SHP77 treated with DMSO at 0.1 percent for 48 hours (cell line): ENCODE data around the gene CLSTN2.

ENCODE experiments used
- DNase-seq: peaks from one replicate; lab custom pipeline; 2025; lab: John Stamatoyannopoulos, UW

The CLSTN2 gene

DNA sequence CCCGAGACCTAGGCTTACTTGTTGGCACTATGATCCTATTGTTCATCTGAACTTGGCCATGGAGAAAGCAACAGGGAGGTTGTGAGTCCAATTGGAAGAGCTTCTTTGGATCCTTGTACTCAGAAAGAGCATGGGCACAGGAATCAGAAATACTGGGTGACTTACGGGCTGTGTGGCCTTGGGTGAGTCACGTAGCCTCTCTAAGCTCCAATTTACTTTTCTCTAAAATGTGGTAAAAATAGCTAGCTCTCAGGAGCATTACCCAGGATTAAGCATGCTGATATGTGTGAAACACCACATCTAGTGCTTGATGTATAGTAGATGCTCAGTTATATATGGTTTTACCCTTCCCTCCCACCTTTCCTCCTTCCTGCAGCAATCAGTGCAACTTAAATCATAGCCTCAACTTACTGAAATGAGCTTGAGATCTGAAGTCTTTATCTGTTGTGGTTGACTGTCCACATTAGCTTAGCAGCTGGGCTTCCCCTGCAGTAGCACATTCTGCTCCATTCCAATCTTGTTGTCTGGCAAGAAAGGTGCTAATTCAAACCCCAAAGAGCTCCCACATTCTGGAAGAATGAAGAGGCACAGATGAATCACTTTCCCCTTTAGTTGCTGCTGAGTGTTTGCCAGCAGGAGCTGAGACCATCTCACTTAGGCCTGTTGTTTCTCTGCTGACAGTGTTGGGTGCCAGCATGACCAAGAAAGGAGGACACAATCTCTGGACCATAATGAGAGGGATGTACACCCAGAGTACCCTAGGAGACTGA lies 443.8 kb downstream of the CLSTN2 start:
- no peak for DNase-seq

DNA sequence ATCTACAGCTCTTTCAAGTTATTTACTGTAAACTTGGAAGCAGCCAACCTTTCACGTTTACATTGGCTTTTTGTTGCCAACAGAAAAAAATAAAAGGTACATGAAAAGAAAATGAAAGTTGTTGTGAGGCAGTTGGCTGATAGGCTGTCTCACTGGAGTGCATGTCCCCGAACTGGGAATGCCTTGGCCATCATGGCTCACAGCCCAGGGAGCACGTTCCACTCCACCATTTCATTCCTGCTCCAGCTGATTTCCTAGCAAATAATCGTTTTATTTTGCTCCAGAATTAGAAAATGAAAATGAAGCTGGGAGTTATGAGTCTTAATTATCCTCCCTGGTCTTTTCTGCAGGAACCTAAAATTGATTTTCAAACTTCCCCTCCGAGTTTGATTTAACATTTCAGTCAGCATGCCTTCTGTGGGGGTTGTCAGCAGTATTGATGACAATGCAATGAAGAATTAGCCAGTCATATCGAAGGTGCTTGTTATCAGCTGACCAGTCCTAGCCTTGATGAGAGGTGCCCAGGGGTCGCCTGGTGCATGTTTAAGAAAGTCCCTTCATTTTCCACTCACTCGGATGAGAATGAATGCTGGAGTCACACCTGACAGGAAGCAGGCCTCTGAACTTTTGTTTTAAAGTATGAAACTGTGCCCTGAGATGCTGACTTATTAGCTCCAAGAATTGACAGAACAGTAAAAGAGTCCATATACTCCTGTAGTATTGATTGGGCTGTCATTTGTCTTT lies 449.2 kb downstream of the CLSTN2 start:
- no peak for DNase-seq

DNA sequence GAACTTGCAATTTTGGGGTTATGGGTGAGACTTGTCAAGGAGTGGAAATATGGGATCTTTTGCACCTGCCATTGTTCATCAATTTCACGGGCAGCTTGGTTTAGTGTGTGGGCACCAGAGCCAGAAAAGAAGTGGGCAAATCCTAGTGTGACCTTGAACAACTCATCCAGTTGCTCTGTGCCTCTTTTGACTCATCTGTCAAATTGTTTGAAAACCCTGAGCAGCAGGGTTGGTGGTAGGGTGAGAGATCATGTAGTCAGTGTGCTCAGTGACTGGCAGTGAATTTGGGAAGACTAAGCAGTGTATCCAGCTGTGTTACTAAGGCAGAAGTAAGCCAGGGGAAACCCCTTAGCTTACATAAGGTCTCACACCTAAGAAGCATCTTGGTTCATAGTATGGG lies 449.9 kb downstream of the CLSTN2 start:
- no peak for DNase-seq

DNA sequence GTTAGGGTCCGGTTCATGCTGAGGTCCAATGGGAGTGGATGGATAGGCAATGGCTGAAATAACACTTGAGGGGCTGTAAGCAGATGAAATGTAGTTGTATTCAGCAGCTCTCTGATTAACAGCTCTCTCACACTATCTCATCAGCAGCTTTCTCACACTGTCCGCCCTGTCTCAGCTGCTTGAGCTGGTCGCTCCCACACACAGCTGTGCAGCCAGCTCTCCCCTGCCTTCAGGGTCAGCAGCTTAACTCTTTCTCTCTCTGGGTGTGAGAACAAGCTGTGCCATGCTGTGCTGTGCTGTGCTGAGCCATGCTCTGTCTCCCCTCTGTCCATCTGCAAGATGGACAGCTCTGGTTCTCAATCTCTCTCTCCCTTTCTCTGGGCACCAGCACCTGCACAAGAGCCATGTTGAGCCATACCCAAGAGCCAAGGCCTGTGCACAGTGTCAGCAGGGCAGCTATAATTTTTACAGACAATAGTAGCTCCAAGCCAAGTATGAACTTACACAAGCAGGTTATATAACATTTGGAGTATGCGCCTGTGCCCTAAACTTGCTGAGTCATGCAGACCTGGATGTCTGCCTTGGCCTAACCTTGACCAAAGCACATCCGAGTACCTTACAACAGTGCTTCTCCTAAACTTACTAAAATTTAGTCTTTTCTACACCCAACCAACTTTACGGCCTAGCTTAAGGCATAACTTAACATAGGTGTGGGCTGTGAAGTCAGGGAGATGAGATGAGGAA lies 451.5 kb downstream of the CLSTN2 start:
- DNase-seq = no peak

DNA sequence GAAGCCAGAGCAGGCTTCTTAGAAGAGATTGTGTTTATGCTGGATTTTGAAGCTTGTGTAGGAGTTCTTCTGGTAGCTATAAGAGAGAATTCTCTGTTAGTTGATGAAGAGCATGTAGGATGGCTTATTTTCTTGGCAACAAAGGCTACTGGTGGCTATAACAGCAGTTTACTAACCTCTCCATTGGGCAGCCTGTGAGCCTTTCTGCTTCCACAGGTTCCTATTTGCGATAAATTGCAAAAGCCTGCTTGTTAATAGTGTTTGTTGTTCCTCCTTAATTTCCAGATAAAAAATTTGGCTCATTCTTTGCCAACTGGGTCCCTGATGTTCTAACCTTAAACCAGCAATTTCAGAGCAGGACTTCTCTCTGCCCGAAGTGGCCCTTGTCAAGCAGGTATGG lies 452.3 kb downstream of the CLSTN2 start:
- DNase-seq = no peak

DNA sequence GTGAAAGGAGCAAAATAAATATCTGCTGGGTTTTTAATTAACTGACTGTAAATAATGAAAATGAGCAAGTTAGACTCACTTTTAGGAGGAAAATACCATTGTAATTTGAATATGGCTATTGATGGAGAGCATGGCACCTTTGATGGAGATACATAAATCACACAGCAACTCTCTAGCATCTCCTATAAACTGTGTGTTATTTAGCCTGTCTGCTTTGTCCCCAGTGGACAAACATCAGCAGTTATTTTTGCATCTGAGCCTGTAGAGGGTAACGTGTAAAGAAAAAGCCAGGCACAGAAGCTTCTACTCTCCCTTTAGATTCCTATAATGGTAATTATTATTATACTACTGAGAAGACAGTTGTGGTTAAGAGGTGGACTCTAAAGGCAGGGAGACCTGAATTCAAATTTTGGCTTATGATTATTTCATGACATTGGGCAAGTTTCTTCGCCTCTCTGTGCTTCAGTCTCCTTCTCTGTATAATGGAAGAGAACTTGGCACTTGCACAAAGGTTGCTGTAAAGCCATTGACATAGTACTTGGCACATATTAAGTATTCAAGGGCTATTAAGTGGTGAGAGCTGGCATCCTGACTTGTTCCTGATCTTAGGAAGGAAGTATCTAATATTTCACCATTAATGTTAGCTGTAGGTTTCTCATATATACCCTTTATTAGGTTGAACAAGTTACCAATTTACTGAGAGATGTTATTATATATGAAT lies 453.4 kb downstream of the CLSTN2 start:
- DNase-seq = no peak

DNA sequence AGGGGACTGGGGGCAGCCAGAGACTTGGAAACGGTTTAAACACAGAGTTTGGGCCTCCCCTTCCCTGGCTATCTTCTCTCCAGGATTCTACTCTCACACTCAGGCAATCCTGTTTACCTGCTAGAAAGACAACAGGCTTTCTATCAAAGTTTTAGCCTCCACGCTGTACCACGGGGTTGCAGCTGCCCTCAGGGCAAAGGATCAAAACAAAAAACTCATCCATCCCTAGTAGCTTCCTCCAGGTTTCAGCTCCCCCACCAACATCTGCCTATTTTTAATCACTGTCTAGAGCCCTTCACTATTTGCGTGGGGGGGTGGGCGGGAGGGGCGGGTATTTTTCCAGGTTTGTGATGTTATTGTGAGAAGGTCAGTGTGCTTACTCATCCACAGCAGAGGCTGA lies 456.1 kb downstream of the CLSTN2 start:
- peak; percentile 80 for DNase-seq

DNA sequence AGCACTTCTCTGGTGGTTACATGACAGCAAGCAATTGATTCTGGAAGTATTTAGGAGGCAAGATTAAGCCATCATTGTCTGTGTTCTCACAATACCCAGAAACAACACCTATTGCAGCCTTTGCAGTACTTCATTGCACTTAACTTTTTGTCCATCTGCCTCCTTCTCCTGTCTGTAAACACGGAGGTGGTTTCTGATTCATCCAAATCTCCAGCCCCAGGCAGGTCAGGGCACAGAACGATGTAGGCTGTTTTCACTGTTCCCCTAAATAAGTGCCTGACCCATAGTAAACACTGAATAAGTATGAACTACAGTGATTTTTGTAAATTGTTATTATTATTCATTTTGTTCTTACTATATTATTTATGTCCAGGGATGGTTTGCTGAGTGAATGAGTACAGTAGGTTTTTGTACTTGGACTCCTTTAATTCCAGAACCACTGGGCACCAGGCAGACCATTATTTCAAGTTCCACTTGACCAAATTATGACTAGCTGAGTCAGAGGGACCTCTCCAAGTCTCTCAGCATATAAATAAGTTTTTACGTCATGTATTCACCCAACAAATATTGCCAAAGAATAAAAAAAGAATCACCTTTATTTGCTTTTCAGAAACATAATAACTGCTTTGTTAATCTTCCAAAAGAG lies 459.6 kb downstream of the CLSTN2 start:
- DNase-seq = peak; percentile 64

DNA sequence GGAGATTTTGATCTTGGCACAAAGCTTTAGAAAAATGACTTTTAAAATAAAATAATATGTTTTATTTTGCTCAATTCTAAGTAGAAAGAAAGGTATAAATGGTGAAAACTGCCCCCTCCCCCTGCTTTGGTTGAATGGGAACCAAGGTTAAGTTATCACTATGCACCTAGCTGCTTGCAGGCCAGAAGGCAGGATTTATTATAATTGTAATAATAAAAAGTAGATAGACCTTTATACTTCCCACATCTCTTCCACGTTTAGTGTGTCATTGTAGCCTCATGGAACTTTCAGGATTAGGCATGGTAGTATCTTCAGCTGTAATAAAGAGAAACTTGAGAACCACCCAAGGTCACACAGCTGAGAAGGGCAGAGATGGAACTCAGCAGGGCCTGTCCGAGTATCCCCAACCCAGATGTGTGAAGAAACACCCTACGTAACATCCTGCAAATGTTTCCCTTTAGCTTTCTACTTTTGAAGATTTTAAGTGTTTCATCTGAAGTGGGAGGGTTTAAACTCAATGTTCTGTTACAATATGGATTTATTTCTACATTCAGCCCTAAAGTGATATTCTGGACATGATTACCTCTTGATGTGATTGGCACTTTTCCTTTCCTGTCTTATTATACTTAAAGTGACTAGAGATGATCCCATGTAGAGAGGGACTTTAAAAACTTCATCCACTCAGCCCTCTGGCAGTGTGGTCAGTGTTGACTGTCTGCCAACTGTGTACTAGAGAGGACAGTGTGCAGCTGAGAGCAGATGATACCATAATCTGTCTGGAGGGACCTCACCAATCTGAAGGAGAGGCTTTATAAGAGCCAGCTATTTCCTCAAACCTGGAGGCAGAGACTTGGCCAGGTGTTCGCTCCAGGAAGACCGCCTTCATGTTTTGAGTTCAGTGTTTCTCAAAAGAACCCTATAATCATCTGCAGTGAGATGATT lies 460.4 kb downstream of the CLSTN2 start:
- peak; percentile 63 for DNase-seq

DNA sequence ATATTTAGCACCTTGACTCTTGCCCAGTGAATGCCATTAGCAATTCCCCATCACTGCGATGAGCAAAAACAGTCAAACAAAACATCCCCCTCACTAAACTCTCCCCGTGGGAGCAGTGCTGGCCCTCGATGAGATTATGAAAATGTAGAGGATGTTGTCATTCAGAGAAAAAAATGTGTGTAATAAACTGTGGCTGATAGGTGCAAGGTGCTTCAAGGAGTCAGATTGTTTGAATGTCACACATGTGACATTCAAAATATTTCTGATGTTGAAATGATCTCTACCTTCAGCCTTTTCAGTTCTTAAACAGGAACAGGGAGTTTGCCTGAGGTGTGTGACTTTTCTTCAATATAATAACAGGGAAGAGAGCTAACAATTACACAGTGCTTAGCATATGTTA lies 461.1 kb downstream of the CLSTN2 start:
- DNase-seq = no peak

DNA sequence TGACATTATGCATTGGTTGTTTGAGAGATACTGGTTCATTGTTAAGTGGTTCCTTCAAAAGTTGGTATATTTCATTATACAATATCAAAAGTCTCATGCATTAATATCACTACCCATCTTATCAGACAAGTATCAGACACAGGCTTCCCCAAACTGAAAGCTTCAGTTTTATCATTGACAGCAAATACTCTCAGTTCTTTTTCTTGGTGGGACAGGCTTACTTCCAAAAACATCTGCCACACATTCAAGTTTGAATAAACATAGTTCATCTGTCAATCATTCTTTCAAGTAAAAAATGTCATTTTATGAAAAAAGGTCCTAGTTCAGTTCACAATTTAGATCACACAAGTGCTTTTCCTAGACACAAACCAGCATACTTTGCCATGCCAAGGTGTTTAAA lies 462.9 kb downstream of the CLSTN2 start:
- DNase-seq = no peak

DNA sequence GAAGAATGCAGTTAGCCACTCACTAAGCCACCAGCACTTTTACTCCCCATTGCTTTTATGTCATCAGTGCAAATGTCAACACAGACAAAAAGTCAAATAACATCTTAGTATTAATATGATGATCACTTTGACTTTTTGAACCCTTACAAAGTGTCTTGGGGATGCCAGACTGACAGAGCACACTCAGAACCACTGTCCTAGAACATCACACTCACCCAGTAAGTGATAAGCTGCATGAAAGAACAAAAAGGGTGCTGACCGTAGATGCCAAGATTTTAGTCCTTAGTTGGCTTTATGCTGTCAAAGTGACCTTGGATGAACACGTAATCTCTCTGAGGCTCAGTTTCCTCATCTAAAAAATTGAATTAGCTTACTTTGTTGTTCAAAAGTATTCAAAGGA lies 463.4 kb downstream of the CLSTN2 start:
- DNase-seq = no peak

DNA sequence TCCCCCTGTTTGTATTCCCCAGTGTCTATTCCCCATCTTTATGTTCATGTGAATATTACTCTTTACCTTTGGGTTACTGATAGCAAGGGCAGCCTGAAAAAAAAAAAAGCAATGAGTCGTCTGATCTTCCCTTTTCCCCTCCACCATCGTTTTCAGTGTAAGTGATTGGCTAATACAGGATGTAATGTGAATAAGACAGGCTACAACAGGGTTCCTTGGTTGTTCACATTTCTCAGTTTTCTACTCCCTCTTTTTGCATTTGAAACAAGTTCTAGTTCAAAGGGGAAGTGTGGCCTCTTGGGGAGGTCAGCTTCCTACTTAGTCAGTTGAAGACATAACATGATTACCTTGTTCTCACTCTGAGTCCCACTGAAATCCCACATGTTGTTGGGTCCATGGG lies 464.9 kb downstream of the CLSTN2 start:
- DNase-seq = no peak

DNA sequence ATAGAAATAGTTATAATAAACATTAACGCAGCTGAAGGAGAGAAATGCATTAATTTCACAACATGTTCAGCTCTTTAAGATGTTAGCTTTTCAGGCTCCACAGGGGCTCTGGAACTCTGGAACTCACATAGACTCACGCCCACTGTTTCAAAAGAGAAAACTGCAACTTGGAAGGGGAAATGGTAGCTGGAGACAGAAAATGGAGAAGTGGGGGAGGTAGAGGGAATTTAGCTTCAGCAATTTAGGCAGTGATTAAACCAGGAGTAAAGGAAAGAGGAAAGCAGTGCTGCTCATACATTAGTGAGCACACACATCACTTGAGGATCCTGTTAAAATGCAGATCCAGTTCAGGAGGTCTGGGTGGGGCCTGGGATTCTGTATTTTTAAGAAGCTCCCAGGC lies 468.1 kb downstream of the CLSTN2 start:
- no peak for DNase-seq

DNA sequence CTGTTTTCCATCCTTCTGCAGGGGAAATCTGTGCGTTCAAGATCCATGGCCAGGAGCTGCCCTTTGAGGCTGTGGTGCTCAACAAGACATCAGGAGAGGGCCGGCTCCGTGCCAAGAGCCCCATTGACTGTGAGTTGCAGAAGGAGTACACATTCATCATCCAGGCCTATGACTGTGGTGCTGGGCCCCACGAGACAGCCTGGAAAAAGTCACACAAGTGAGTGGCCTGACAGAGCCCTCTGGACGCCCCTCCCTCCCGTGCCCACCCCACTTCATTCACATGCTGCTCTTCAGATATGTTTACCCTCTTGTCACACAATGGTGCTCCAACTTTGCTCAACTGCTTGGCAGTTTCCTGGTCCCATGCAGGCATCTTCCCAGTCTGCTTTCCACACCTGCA lies 468.6 kb downstream of the CLSTN2 start:
- peak; percentile 13 for DNase-seq

DNA sequence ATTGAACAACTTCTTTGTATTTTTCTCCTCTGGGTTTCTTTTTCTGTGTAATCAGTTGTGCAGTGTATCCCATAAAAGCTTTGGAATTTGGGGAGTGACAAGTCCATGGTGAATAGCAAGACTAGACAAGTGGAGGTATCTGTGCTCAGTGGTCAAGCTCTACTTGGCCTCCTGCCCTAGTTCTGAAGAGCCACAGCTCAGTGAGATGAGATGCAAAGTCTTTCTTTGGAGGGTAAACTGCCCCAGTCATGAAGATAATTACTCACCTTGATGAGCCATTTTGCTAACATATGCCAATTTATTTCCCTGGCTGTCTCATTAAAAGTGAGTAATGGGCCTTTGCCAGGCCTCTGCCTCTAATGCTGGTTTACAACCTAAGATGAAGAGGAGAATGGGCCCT lies 471.7 kb downstream of the CLSTN2 start:
- no peak for DNase-seq

DNA sequence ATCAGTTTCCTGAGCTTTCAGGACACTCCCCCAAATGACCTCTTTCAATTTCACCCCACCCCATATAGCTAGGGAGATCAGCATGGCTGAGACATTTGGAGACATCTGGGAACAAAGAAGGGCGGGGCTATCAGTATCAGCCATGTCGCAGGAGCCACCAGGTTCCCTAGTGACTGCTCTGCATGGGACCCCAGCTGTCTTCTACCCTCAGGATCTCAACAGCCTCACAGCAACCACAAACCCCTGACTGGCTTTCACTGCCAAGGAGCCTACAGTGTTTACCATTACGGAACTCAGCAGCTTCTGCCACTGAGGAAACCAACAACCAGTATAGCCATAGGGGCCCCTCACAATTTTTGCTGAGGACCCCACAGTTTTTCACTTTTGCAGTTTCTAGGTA lies 473.3 kb downstream of the CLSTN2 start:
- no peak for DNase-seq

DNA sequence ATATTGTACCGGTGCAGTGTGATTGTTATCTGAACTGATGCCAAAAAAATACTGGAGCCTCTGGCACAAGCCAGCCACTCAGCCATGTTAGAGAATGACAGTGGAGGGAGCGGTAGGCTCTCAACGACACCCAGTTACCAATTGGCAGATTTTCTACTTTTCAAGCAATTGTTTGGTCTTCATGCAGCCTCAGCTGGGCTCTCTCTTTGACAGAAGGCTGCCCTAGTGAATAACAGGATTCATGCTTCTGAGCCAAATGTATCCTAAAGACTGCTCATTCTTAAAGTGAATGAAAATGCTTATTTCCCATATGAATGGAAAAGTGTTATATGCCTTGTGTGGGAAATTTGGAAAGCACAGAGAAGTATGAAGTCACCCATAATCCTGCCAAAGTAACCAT lies 481.7 kb downstream of the CLSTN2 start:
- no peak for DNase-seq

DNA sequence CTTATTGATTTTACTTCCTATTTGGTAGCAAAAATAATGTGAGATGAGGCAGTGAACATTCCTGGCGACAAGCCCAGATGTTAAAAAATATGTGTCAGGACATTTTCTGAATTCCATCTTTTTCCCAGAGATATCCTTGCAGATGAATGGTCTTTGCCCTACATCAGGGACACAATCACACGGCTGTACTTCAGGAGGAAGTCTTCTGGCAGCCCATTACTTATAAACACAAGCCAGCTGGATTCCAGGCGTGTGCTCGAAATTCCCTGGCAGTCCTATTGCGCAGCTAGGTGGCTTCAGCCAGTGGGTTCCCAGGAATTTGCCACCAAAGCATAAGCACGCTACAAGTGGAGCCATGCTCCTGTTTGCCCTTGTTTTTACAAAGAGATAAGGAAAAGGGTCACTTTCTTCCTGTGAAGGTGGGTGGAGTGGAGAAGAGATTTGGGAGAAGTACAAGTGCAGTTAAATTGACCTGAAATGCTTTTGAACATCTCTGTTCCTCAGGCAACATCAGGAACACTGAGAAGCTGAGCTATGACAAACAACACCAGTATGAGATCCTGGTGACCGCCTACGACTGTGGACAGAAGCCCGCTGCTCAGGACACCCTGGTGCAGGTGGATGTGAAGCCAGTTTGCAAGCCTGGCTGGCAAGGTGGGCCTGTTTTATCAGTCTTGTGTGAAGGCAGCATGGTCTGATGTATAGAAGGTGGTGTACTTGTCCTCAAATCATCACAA lies 485.8 kb downstream of the CLSTN2 start:
- no peak for DNase-seq

DNA sequence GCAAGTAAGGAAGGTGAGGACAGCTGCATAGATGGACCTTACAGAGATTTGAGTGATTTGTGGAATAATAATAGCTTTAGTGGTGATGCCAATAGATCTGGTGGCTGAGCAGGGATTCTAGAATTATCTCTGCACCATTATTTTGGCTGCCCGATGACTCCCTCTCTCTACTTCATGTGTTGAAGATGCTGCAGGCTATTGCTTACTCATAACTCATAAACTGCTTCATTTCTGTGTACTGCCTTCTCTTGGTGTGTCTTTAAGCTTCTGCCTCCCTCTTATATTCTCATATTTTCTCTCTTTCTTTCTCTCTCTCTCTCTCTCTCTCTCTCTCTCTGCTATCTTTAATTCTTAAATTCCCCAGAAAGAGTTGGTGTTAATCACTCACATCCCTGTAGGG lies 486.9 kb downstream of the CLSTN2 start:
- DNase-seq = no peak
